ENCODE results near the gene FKBP11.

- no peak for TF ChIP-seq CTCF (IDR thresholded peaks at IDR 0.05 in 2 of 3, conservative IDR thresholded peaks at IDR 0.05 in 1 of 3; ENCODE audit: borderline replicate concordance in 1 of 3, insufficient read depth in 1 of 3, low read depth in 2 of 3, low read length in 2 of 3)
- TF ChIP-seq RAD21 (IDR thresholded peaks at IDR 0.05; ENCODE audit: low read depth) = no peak
- no peak for TF ChIP-seq POLR2A (IDR thresholded peaks at IDR 0.05; ENCODE audit: borderline replicate concordance, extremely low read depth, insufficient read depth, insufficient read length)
- TF ChIP-seq SP1 (IDR thresholded peaks at IDR 0.05; ENCODE audit: low read depth) = no peak
- no peak for TF ChIP-seq REST (IDR thresholded peaks at IDR 0.05; ENCODE audit: low read depth)
- TF ChIP-seq JUND (IDR thresholded peaks at IDR 0.05) = no peak
- TF ChIP-seq ZBTB33 (IDR thresholded peaks at IDR 0.05; ENCODE audit: extremely low read depth, insufficient replicate concordance, low read length) = no peak
- no peak for TF ChIP-seq ZFX (IDR thresholded peaks at IDR 0.05)
- TF ChIP-seq EGR1 (IDR thresholded peaks at IDR 0.05; ENCODE audit: low read depth) = no peak
- TF ChIP-seq POLR2AphosphoS5 (IDR thresholded peaks at IDR 0.05; ENCODE audit: low read depth, low read length) = no peak
- TF ChIP-seq EZH2 (IDR thresholded peaks at IDR 0.05) = no peak
- no peak for TF ChIP-seq YY1 (IDR thresholded peaks at IDR 0.05; ENCODE audit: extremely low read depth, insufficient replicate concordance, low read depth, low read length)
- TF ChIP-seq CEBPB (IDR thresholded peaks at IDR 0.05; ENCODE audit: low read depth) = no peak
Observed at GRCh38 chr12:48947727-48948126, 22.4 kb upstream of the FKBP11 start.
